Suppressor macrophage treated with lipopolysaccharide for 4 hours (primary cell): ENCODE results near the gene PHGDH.
"Not testable (repeated sequence)": the region's sequence is repeated elsewhere in the genome, so short reads cannot be mapped to it uniquely, and the experiment has no call there.

Source experiments
- DNase-seq: peaks from one replicate; pipeline ENCODE4 v3.0.0-alpha.2; 2020

The PHGDH gene

GRCh38 chr1:119701659-119702058, 10.1 kb upstream of the PHGDH start:
- no peak for DNase-seq

- peak; percentile 85 for DNase-seq
Observed at GRCh38 chr1:119702384-119702783, 9.3 kb upstream of the PHGDH start.

- DNase-seq, result no peak
Observed at GRCh38 chr1:119703666-119704450, 7.9 kb upstream of the PHGDH start.

- DNase-seq, result not testable (repeated sequence)
Observed at GRCh38 chr1:119706599-119706998, 5.1 kb upstream of the PHGDH start.

- not testable (repeated sequence) for DNase-seq
Observed at GRCh38 chr1:119711356-119711803, 354 bp upstream of the PHGDH start.

- DNase-seq, result peak; percentile 28
Observed at GRCh38 chr1:119712342-119713038, 756 bp downstream of the PHGDH start.

DNA sequence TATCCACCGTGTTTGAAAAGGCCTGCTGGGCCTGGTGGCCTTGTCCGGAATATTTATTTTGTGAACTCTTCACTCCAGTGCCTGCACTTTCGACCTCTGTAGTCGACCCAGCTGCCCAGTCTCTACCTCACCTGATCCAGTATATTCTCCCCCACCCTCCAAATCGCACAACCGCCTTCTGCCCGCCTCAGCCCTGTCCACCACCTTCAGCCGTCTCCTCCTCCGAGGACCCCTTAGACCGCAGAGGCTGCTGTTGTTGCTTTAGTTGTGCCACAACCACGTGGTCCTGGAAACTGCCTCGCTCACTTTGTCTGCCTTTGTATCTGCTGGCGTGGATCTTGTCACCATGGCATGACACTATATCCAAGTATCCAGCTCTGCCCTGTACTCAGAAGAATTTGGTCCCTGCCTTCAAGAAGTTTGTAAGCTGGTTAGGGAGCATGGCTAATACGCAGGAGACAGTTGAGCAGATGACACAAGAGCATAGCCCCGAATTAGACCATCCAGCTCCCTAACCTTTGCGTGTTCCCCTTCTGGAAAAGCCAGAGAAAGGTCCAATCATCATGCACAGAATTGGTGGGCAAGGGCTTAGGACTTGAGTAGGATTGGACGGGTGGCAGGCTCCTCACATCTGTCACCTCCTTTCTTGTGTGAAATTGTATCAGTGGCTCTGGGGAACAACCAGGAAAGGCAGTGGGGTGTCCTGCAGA, 1.5 kb downstream of the PHGDH start:
- no peak for DNase-seq

- no peak for DNase-seq
Observed at GRCh38 chr1:119713749-119714456, 2.2 kb downstream of the PHGDH start.

DNA sequence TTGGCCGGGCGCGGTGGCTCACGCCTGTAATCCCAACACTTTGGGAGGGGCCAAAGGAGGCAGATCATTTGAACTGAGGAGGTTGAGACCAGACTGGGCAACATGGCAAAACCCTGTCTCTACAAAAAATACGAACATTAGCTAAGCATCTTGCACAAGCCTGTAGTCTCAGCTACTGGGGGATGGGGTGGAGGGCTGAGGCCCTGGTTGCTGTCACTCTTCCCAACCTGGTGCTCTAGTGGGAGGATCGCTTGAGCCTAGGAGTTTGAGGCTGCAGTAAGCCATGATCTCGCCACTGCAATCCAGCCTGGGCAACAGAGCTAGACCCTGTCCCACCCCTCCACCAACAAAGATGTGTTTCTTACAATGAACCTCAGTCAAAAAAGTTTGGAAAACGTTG, 2.8 kb downstream of the PHGDH start:
- no peak for DNase-seq

DNA sequence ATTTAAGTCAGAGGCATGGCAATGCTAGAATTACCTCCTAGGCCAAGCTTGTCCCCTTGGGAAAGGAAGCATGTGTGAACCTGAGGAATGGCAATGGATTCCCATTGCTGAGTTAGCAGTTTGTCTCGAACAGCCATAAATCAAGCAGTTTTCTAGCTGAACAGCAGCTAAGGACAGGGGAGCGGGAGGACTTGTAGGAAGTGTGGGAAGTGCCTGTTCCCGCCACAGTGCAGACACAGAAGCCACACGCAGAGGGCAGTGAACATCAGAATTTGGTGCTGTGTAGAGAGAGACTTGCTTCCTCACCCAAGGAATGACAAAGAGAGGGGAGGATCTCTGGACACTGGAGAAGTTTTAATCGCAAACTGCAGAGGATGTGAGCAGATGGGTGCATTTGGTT, 3.8 kb downstream of the PHGDH start:
- no peak for DNase-seq

GRCh38 chr1:119718409-119718808, 6.7 kb downstream of the PHGDH start:
- DNase-seq, result no peak

DNA sequence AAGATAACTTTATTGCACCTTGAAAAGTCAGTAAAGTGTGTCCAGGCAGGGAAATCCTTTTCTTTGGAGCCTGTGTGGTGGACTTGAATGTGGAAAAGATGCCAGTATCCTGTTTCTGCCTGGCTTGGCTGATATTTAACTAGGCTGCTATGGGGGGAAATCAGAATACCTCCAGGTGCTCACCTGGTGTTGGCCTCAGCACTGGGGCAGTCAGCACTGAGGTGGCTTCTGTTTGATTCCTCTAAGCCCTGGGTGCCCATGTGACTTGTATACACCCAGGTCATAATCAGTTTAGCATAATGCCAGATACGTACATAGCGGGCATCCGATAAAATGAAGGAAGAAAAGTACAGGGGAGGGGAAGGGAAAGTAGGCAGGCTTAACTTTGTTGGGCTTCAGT, 7.2 kb downstream of the PHGDH start:
- DNase-seq, result no peak

DNA sequence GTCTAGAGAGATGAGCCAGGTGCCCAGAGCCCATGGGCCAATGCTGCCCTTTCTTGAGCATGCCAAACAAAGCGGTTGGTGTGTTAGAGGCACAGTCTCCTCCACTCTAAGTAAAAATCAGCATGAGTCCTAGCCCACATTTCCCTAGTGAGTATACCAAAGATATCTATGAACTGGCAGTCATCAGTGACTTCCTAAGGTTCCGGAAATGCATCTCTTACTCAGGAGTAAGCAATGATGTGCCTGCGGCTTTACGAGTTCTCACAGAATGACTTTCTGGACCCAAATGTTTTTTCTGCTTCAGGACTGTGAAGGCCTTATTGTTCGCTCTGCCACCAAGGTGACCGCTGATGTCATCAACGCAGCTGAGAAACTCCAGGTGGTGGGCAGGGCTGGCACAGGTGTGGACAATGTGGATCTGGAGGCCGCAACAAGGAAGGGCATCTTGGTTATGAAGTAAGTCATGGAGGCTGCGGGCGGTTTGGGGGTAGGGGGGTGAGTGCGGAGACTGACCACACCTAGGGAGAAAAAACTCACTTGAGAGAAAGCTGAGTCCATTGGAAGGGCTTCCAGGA, 9.2 kb downstream of the PHGDH start:
- no peak for DNase-seq

DNA sequence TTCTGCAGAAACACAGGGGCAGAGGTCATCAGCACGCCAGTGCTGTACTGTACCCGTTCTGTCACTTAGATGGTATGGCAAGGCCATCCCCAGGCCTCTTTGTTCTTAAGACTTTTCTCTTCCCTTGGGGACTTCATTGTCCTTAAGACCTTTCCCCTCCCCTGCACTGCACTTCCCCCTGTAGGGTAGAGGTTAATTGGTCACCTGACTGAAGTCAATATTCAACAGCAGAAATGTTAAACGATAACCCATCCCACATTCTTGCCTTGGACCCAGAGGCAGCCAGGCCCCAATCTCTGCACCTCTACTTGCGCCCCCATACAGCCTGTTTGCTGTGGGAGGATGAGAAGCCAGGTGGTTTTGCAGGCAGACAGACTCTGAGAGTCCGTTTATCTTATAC, 10.2 kb downstream of the PHGDH start:
- DNase-seq, result no peak

GRCh38 chr1:119724611-119725218, 13.0 kb downstream of the PHGDH start:
- DNase-seq, result no peak

DNA sequence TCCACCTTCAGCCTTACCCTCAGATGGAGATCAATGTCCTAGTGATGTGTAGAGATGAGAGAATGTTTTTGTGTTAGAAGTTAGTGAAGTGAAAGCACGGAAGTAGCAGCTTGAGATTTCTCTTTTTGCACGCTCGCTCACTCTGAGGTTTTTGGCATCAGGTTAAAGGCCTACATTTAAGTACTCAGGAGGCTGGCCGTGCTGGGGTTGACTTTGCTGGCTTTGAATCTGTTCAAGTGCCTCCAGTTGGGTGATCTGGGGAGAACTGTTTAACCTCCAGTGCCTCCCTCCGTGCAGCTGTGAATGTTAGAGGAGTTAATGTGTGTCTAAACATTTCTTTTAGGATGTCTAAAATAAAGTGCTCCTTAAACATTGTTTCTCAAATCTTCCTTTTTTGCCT, 13.9 kb downstream of the PHGDH start:
- no peak for DNase-seq

DNA sequence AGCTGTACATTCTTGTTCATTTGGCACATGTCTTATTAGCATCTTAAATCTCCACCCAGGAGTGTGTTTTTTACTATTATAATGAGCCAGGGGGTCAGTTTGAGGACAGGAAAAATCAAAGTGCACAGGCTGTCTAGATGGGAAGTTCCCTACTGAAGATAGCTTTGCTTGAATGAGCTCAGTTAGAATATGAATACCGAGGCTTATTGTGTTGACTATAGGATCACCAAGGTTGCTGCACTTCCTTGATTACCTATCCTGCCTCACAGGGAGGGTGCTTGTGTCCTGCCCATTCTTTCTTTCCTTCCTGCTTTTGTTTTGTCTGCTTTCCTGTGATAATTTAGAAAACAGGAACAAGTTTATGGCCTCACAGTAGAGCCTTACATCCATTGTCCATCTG, 16.3 kb downstream of the PHGDH start:
- no peak for DNase-seq

DNA sequence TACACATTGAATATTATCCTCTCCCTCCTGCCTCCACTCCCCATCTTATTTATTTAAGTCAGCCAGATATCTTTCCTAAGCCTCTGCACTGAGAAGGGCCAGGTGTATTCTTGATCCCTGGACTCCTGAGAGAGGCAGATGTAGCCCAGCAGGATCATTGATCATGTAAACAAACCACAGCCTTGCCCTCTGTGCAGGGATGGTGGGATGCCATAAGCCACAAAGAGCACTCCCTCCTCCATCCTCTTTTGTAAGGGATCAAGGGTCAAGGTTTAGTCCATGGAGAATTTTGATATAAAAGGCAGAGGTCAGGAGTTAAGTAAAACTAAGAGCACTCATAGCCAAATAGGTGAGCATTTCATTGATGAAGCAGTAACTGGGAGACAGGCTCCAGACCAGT, 17.3 kb downstream of the PHGDH start:
- DNase-seq, result no peak

GRCh38 chr1:119731060-119731459, 19.3 kb downstream of the PHGDH start:
- DNase-seq, result no peak

DNA sequence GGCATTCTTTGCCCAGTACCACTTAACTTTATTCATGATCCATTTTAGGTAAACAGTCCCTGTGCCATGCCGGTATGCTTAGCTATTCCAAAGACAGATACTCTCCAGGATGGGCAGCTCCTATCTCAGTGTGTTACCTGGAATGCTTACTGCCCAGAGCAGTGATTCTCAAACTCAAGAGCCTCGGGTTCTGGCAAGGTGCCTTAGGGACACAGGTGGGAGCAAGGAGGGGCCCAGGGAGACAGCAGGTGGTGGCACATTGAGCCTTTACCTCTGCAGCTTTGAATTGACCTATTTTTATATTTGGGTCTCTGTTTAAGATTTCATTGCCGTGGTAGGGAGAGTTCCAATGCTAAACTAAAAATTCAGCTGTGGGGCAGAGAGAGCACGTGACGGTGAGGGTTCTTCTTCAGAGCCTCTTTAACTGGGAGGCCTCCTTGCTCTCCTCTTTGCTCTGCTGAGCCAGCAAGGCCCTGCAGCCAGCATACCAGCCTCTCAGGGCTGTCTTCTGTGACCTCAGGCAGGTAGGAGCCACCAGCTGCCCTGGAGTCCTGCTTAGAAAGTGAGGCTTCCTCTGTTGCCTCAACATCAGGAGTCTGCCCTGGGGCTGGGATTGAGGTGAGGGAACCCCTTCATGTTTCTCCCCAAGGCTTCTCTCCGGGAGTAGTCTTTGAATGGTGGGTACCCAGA, 20.2 kb downstream of the PHGDH start:
- no peak for DNase-seq

- no peak for DNase-seq
Observed at GRCh38 chr1:119732465-119733168, 20.9 kb downstream of the PHGDH start.
